GM19468 (cell line): ENCODE results near the gene ADRA2A.

Experiments used
- ATAC-seq: cut with Tn5 transposase; IDR thresholded peaks from one replicate; pipeline ENCODE4 v1.9.1; 2021; ENCODE audit warnings: mild to moderate bottlenecking, moderate library complexity, moderate number of reproducible peaks; ENCODE audit not compliant: unreplicated experiment; ENCODE audit errors: extremely low read depth

The ADRA2A gene

GRCh38 chr10:111107846-111108245, 31.0 kb downstream of the ADRA2A start:
- no peak for ATAC-seq

GRCh38 chr10:111108441-111108840, 31.6 kb downstream of the ADRA2A start:
- no peak for ATAC-seq

- no peak for ATAC-seq
Observed at GRCh38 chr10:111109501-111110242, 32.8 kb downstream of the ADRA2A start.

- ATAC-seq = no peak
Observed at GRCh38 chr10:111110771-111111170, 33.9 kb downstream of the ADRA2A start.

- no peak for ATAC-seq
Observed at GRCh38 chr10:111112333-111112732, 35.5 kb downstream of the ADRA2A start.

- no peak for ATAC-seq
Observed at GRCh38 chr10:111113238-111113960, 36.6 kb downstream of the ADRA2A start.

- ATAC-seq = no peak
Observed at GRCh38 chr10:111113961-111114757, 37.3 kb downstream of the ADRA2A start.

- no peak for ATAC-seq
Observed at GRCh38 chr10:111114758-111115500, 38.1 kb downstream of the ADRA2A start.

GRCh38 chr10:111116211-111116610, 39.4 kb downstream of the ADRA2A start:
- ATAC-seq = no peak

- ATAC-seq = no peak
Observed at GRCh38 chr10:111116762-111117445, 40.1 kb downstream of the ADRA2A start.

- ATAC-seq = no peak
Observed at GRCh38 chr10:111117528-111118277, 40.9 kb downstream of the ADRA2A start.

GRCh38 chr10:111118758-111119157, 41.9 kb downstream of the ADRA2A start:
- no peak for ATAC-seq

GRCh38 chr10:111119637-111120036, 42.8 kb downstream of the ADRA2A start:
- no peak for ATAC-seq

- ATAC-seq = no peak
Observed at GRCh38 chr10:111122127-111122526, 45.3 kb downstream of the ADRA2A start.

GRCh38 chr10:111123883-111124282, 47.1 kb downstream of the ADRA2A start:
- no peak for ATAC-seq

GRCh38 chr10:111125102-111125501, 48.3 kb downstream of the ADRA2A start:
- no peak for ATAC-seq

GRCh38 chr10:111126077-111126476, 49.2 kb downstream of the ADRA2A start:
- no peak for ATAC-seq

GRCh38 chr10:111127081-111127848, 50.4 kb downstream of the ADRA2A start:
- no peak for ATAC-seq
